Fibroblast of lung (primary cell): ENCODE measurements around the gene FHIT.

Experiments used
- CTCF ChIP-seq, 2 donors: IDR thresholded peaks in 1 of 2; conservative IDR thresholded peaks in 1 of 2; 1 replicate in 1 of 2; 2 replicates in 1 of 2; pipeline ENCODE4 v1.5.1; 2011 to 2012; ENCODE audit warnings: low read length in 2 of 2, control low read depth in 1 of 2, inconsistent platforms in 1 of 2, low read depth in 1 of 2, mild to moderate bottlenecking in 1 of 2
- EZH2 ChIP-seq: IDR thresholded peaks from 2 replicates; pipeline ENCODE4 v1.5.1; 2012; ENCODE audit warnings: low read length, control low read depth, mild to moderate bottlenecking; ENCODE audit errors: missing control alignments

- TF ChIP-seq CTCF (conservative IDR thresholded peaks at IDR 0.05 in 1 of 2, IDR thresholded peaks at IDR 0.05 in 1 of 2; ENCODE audit: low read depth in 1 of 2, low read length in 2 of 2): no peak
- TF ChIP-seq EZH2: no peak
These were observed 1337.6 kb downstream of the FHIT start for GRCh38 chr3:59913645-59914044.
